Effector CD8-positive, alpha-beta T cell (primary cell): ENCODE results near the gene OR4C3.
"Not testable (repeated sequence)": the region's sequence is repeated elsewhere in the genome, so short reads cannot be mapped to it uniquely, and the experiment has no call there.

Experiments used
- DNase-seq: peaks from one replicate; lab custom pipeline; 2025; lab: John Stamatoyannopoulos, UW
- total RNA-seq, 4 experiments: gene quantifications; one replicate each; lab custom pipeline; 2026; lab: John Stamatoyannopoulos, UW

Gene OR4C3
- total RNA-seq, result 0 reads per million in 4 experiments

- not testable (repeated sequence) for DNase-seq
These were observed at the start of gene OR4C3 for GRCh38 chr11:48324620-48325019. OR4C3 (plus strand) TSS chr11:48324920; CDS start chr11:48325022, 102 bp downstream.

DNA sequence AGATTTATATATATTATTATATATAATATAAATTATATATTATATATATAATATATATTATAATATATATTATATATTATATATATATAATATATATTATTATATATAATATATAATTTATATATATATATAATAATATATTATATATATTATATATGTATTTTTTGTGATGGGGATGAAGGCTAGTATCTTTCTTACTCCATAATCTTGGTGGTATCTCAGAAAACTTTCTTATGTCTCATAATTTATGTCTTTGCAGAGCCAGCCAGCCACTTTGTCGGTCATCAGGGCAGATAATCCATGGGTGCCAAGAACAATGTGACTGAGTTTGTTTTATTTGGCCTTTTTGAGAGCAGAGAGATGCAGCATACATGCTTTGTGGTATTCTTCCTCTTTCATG lies 18.8 kb upstream of the OR4C3 start, which contains the start of gene OR4S1:
TSS of gene OR4S1 (plus strand) at position 301 of the 400 bp plus-strand sequence. CDS start at position 301, 0 bp downstream.
- no peak for DNase-seq

- DNase-seq, result peak; percentile 32
These were observed 16.8 kb upstream of the OR4C3 start for GRCh38 chr11:48307760-48308386.

DNA sequence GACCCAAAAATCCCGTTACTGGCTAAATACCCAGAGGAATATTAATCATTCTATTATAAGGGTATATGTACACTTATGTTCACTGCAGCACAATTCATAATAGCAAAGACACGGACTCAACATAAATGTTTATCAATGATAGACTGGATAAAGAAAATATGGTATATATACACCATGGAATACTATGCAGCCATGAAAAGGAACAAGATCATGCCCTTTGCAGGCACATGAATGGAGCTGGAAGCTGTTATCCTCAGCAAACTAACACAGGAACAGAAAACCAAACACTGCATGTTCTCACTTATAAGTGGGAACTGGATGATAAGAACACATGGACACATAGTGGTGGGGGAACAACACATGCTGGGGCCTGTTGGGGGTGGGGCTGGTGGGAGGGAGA lies 11.1 kb upstream of the OR4C3 start:
- DNase-seq, result not testable (repeated sequence)

DNA sequence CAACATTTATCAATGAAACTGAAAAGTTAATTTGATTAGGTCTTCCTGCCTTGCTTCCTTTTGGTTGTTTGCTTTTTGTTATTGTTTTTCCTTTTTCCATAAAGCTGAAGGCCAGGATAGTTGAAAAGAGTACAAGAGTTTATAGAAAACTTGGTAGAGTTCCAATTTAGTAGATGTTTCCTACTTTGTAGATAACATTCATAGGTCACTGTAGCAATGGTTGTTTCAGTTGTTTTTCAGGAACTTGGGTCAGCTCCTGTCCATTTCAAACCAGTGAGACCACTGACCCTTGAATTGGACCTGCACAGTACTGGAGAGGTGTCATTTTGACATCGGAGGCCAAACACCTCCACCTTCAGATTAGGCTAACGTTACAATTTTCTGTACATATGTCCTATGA lies 4.9 kb upstream of the OR4C3 start:
- not testable (repeated sequence) for DNase-seq

DNA sequence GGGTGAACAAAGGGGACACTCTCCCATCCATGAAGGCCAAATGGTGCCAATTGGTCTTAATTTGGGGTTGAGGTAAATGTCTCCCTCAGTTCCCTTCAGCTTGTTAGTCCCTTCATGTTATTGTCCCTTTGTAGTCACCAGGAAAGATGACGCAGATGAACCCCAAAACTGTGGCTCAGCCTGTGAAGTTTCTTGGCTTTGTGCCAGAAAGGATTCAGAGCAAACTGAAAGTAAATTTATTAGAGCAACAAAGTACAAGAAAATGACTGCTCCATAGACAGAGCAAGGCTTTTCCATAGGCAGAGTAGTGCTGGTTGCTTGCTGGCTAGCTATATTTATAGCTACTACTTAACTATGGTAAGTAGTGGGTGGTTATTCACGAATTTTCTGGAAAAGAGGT lies 16.7 kb downstream of the OR4C3 start:
- DNase-seq, result no peak

GRCh38 chr11:48342505-48342904 lies 17.8 kb downstream of the OR4C3 start:
- DNase-seq, result not testable (repeated sequence)

DNA sequence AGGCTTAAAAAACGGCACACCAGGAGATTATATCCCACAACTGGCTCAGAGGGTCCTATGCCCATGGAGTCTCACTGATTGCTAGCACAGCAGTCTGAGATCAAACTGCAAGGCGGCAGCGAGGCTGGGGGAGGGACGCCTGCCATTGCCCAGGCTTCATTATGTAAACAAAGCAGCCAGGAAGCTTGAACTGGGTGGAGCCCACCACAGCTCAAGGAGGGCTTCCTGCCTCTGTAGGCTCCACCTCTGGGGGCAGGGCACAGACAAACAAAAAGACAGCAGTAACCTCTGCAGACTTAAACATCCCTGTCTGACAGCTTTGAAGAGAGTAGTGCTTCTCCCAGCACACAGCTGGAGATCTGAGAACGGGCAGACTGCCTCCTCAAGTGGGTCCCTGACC lies 21.6 kb downstream of the OR4C3 start:
- DNase-seq, result not testable (repeated sequence)

DNA sequence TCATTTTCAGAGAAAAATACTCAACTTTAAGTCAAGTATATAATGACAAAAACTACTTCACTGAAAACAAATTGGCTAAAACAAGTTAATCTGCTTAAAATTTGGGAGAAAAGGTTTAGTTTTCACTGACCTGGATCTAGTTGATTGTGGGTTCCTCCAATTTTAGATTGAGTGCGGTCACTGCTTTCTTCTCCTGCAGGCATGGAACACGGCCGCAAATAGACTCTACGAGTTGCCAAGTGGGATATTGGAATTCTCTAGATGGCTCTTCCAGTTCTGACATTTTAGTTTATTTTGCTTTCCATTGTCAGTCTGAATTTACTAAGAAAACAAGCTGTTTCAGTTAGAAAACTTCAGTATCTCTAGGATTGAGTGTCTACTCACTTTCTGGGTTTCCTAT lies 29.3 kb downstream of the OR4C3 start:
- no peak for DNase-seq

- DNase-seq, result no peak
These were observed 30.0 kb downstream of the OR4C3 start for GRCh38 chr11:48354677-48355076.

DNA sequence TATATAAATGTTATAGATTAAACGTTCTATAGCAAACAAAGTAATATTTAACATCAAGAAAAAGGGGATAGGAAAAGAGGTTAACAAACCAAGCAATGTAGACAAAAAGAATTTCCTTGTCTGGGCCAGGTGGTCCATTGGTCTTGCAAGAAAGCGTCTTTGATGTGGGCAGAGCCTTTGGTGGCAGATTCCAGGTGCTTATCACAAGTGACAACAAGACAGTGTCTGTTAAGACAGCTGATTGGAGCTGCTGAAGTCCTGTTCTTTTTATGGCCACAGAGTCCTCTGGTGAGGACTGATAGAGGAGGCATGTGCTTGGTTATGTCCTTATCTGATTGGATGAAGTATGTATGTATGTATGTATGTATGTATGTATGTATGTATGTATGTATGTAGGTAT lies 36.6 kb downstream of the OR4C3 start:
- not testable (repeated sequence) for DNase-seq

DNA sequence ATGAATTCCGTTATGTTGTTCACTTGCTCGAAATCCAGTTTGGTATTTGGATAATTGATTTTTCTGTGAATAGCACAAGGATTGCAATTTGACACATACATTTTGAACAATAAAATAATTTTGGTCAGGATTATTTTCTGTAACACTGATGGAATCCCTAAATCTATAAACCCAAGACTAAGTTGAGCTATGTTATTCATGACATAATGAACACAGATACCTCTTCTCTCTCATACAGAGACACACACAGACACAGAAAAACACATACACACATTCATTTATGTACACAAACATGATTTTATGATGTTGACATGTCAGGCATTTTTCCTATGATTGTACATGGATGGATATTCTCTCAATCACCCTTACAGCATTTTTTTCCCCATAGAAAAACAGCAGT lies 41.6 kb downstream of the OR4C3 start, which contains the start of gene OR4C5:
TSS of gene OR4C5 (minus strand) at position 101 of the 400 bp plus-strand sequence. CDS start at position 101, 0 bp downstream.
- DNase-seq, result no peak
